Measurements from ENCODE around the gene SPC24. TPM values are rescaled to one million over a fixed set of nuclear protein-coding genes. Genes with fewer than 3 reads are reported as not detected.

The SPC24 gene
- total and polyA plus RNA-seq, 9 of the 15 experiments (the other 6 are each of a cell fraction or from before 2014, with no cell fraction given): 18.2 to 154 (median 60.9) TPM

- TF ChIP-seq BDP1 (IDR thresholded peaks at IDR 0.05; ENCODE audit: insufficient read depth, insufficient read length): no peak
- peak; percentile 86 for TF ChIP-seq SPI1 (IDR thresholded peaks at IDR 0.05; ENCODE audit: borderline replicate concordance, low read depth, low read length)
- peak; percentile 74 for TF ChIP-seq MYC (IDR thresholded peaks at IDR 0.05; ENCODE audit: low read depth, low read length)
- no peak for TF ChIP-seq MYC (CRISPR knock-in tag; IDR thresholded peaks at IDR 0.05; ENCODE audit: borderline replicate concordance, low read depth)
- peak; percentile 99 for TF ChIP-seq NFIC (IDR thresholded peaks at IDR 0.05)
- no peak for TF ChIP-seq HDGF (IDR thresholded peaks at IDR 0.05)
- TF ChIP-seq SUPT5H (IDR thresholded peaks at IDR 0.05): 0 out of 2 replicates have a peak, but pooled peaks have one; percentile 10
- 0 out of 2 replicates have a peak, but pooled peaks have one; percentile 44 for TF ChIP-seq ATF6 (CRISPR knock-in tag; IDR thresholded peaks at IDR 0.05)
- peak in 1 of 2 experiments; percentile 65; a peak in 1 of 3 replicates for TF ChIP-seq CBX3 (IDR thresholded peaks at IDR 0.05; ENCODE audit: borderline replicate concordance in 1 of 2, low read length in 2 of 2)
- no peak for TF ChIP-seq ZFP36 (IDR thresholded peaks at IDR 0.05; ENCODE audit: low read depth, low read length, partially characterized antibody)
- 0 out of 4 replicates have a peak, but pooled peaks of 1 of the 2 experiments have one; percentile 43 for TF ChIP-seq TEAD1 (CRISPR knock-in tag; IDR thresholded peaks at IDR 0.05)
- TF ChIP-seq SMAD4 (CRISPR knock-in tag; conservative IDR thresholded peaks at IDR 0.05): 0 out of 2 replicates have a peak, but pooled peaks have one; percentile 28
- TF ChIP-seq HCFC1 (IDR thresholded peaks at IDR 0.05; ENCODE audit: low read depth, low read length): peak; percentile 41; the same call in 1 of the 2 replicates
- 0 out of 4 replicates have a peak, but pooled peaks of 1 of the 2 experiments have one; percentile 46 for TF ChIP-seq TBL1XR1 (IDR thresholded peaks at IDR 0.05; ENCODE audit: low read length in 2 of 2)
- TF ChIP-seq ETV1 (tag; conservative IDR thresholded peaks at IDR 0.05; ENCODE audit: low read depth): peak; percentile 88
- TF ChIP-seq MCM5 (IDR thresholded peaks at IDR 0.05; ENCODE audit: low read depth): no peak
- no peak for TF ChIP-seq ARID1B (IDR thresholded peaks at IDR 0.05)
- peak in 1 of 2 experiments; percentile 84; a peak in 2 of 4 replicates for TF ChIP-seq NONO (IDR thresholded peaks at IDR 0.05; ENCODE audit: low read depth in 2 of 2, low read length in 1 of 2)
- TF ChIP-seq HDAC2 (IDR thresholded peaks at IDR 0.05): 0 out of 2 replicates have a peak, but pooled peaks have one; percentile 39
- peak; percentile 83 for TF ChIP-seq DEAF1 (CRISPR knock-in tag; IDR thresholded peaks at IDR 0.05)
- 0 out of 2 replicates have a peak, but pooled peaks have one; percentile 29 for TF ChIP-seq BHLHE40 (IDR thresholded peaks at IDR 0.05; ENCODE audit: low read length)
Observed at GRCh38 chr19:11137542-11138384, 17.8 kb downstream of the SPC24 start (continued).
